ENCODE data around the gene MCC.

- TF ChIP-seq, protein P1, sequence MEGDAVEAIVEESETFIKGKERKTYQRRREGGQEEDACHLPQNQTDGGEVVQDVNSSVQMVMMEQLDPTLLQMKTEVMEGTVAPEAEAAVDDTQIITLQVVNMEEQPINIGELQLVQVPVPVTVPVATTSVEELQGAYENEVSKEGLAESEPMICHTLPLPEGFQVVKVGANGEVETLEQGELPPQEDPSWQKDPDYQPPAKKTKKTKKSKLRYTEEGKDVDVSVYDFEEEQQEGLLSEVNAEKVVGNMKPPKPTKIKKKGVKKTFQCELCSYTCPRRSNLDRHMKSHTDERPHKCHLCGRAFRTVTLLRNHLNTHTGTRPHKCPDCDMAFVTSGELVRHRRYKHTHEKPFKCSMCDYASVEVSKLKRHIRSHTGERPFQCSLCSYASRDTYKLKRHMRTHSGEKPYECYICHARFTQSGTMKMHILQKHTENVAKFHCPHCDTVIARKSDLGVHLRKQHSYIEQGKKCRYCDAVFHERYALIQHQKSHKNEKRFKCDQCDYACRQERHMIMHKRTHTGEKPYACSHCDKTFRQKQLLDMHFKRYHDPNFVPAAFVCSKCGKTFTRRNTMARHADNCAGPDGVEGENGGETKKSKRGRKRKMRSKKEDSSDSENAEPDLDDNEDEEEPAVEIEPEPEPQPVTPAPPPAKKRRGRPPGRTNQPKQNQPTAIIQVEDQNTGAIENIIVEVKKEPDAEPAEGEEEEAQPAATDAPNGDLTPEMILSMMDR (IDR thresholded peaks at IDR 0.05; ENCODE audit: insufficient read depth, low read length, poor library complexity, severe bottlenecking), result no peak
- no peak for TF ChIP-seq EZH2phosphoT487 (conservative IDR thresholded peaks at IDR 0.05; ENCODE audit: low read length)
Observed at GRCh38 chr5:112986224-112986623, 502.0 kb downstream of the MCC start.
